Astrocyte of the cerebellum (primary cell): ENCODE data around the gene TENM4.

Experiments
- DNase-seq: peaks from one replicate; pipeline ENCODE4 v3.0.0-alpha.2; 2011; ENCODE audit warnings: low read depth
- H3K4me3 ChIP-seq: 2 replicates; pipeline ENCODE4 v1.5.1; 2011; ENCODE audit warnings: mild to moderate bottlenecking, low read depth, low read length, moderate library complexity
- in situ Hi-C: cut with HindIII; loops from 2 replicates; pipeline ENCODE4 v1.10.0; 2017; ENCODE audit warnings: low sequenced_read_pairs
- TF ChIP-seq, protein P1 (sequence below): IDR thresholded peaks from 2 replicates; pipeline ENCODE4 v1.5.1; 2012; ENCODE audit warnings: low read length, low read depth, moderate library complexity, mild to moderate bottlenecking; ENCODE audit errors: missing control alignments

TENM4 gene

DNA sequence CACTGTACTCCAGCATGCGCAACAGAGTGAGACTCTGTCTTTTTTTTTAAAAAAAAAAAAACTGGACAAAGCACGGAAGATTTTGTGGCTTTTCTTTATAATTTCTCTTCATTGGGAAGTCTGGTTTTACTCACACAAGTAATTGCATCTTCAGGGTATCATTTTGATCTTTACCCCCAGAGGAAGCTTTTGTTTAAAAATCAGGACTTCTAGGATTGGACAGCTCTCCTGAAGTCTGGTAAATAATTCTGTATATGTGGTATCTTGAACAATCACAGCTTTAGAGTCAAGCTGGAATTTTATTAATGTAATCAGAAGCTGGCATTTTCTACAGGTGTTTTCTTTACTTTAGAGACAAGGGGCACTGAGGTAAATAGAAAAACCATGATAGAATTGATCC is 658.1 kb downstream of the TENM4 start:
- in situ Hi-C loops: no loop called here
- TF ChIP-seq, protein P1, sequence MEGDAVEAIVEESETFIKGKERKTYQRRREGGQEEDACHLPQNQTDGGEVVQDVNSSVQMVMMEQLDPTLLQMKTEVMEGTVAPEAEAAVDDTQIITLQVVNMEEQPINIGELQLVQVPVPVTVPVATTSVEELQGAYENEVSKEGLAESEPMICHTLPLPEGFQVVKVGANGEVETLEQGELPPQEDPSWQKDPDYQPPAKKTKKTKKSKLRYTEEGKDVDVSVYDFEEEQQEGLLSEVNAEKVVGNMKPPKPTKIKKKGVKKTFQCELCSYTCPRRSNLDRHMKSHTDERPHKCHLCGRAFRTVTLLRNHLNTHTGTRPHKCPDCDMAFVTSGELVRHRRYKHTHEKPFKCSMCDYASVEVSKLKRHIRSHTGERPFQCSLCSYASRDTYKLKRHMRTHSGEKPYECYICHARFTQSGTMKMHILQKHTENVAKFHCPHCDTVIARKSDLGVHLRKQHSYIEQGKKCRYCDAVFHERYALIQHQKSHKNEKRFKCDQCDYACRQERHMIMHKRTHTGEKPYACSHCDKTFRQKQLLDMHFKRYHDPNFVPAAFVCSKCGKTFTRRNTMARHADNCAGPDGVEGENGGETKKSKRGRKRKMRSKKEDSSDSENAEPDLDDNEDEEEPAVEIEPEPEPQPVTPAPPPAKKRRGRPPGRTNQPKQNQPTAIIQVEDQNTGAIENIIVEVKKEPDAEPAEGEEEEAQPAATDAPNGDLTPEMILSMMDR: no peak
- no peak for DNase-seq
- H3K4me3 ChIP-seq: no peak overlapping the region

DNA sequence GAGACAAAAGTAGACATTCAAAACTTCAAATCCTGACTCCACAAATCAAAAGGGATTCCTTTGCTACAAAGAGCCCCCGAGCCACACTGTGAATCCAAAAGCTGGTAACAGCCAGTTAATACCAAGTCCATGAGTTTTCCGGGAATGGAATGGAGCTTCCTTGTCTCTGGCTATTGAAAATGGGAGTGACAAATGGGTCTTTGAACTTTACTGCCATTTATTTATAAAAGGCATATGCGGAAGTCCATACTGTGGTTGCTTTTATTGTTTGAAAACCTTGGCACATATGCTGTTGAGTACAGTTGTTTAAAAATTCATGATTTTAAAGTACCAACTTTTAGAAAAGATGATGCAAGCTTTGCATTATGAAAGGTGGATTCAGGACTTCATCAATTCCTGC is 659.9 kb downstream of the TENM4 start:
- TF ChIP-seq, protein P1: no peak
- no peak for DNase-seq
- no peak overlapping the region for H3K4me3 ChIP-seq
- in situ Hi-C loops: no loop called here

DNA sequence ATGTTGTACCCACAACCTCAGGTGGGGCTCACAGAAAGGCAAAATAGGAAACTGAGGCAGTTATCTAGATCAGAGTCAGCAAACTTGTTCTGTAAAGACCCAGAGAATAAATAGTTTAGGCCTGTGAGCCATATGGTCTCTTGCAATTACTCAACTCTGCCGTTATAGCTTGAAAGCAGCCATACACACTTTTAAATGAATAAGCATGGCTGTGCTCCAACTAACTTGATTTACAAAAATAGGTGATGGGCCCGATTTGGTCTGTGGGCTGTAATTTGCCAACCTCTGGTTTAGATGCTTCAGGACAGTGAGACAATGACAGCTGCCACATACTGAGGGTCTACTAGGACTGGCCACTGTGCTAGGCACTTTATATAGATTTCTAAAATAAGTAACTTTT is 667.3 kb downstream of the TENM4 start:
- in situ Hi-C loops: no loop called here
- no peak overlapping the region for H3K4me3 ChIP-seq
- TF ChIP-seq, protein P1: no peak
- no peak for DNase-seq

DNA sequence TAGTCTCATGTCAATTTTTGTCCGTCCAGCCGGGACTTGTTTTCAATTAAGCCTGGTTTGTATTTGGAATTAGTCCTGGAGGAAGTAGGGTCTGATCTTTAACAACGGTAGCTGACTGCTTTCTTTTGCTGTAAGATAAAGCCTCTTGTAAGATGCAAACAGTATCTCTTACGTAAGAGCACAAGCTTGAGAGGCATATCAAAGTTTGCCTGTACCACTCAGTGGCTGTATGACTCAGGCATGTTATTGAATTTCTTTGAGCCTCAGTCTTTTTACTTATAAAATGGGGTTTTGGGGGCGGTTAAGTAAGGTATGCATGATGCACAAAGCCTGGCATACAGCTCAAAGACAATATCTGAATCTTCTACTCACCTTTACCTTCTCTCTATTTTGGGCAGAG is 667.8 kb downstream of the TENM4 start:
- in situ Hi-C loops: no loop called here
- no peak overlapping the region for H3K4me3 ChIP-seq
- TF ChIP-seq, protein P1: no peak
- no peak for DNase-seq

DNA sequence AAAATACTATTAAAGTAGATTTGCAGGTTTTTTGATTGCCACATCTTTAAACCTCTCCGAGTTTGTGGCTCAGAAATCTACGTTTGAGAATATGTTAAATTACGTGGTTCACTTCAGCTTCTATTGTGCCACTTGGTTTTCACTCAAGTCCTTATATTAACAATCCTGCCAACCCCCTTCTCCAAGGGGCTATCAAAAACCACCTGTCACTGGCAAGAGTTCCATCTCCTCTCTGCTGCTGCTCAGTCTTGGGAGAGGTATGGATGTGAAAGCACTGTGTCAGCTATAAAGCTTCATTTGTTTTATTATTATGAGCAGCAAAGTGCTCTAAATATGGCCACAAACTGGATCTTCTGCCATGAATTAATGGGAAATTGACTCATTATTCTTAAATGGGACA is 668.6 kb downstream of the TENM4 start:
- no peak overlapping the region for H3K4me3 ChIP-seq
- no peak for DNase-seq
- in situ Hi-C loops: no loop called here
- TF ChIP-seq, protein P1: no peak

DNA sequence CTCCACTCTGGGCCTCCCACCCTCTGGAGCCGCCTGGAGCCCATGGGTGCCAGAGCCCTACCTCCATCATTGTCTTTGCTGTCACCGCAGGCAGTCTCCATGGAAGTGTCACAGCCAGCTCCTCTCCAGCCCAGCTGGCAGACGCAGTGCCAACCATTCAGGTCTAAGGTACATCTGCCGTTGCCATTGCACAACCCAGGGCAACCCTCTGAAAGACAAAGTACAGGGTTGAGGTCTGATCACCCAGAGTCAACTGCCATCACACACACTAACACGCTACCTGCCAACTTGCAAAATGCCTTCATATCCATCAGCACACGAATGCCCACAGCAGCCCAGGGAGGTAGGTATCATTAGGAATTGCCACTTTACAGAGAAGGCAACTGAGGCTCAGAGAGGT is 669.9 kb downstream of the TENM4 start:
- TF ChIP-seq, protein P1: no peak
- no peak overlapping the region for H3K4me3 ChIP-seq
- DNase-seq: no peak
- in situ Hi-C loops: no loop called here

DNA sequence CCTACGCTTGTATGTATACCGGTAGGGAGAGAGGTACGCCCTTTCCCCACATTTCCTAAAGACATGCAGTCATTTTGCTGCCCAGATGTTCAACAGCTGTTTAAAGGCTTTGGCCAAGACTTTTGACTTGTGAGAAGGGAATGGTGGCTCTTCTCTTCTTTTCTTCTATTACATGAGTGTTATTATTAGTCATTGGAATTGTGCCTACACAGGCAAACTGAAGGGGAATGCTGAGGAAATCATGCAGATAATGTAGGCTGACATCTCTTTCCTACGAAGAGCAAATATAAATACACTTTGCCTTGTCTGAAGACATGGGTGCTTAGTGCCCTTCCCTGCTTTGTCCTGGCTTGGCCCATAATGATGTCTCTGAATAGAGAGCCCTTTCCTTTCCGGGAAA is 671.9 kb downstream of the TENM4 start:
- in situ Hi-C loops: no loop called here
- TF ChIP-seq, protein P1: no peak
- no peak for DNase-seq

More for the DNA sequence above, 671.9 kb downstream of the TENM4 start:
- H3K4me3 ChIP-seq: no peak overlapping the region
